Renal pelvis (tissue), 4 donors: ENCODE results near the gene RAC3. TPM values are rescaled to one million over a fixed set of nuclear protein-coding genes. Genes with fewer than 3 reads are reported as not detected.

Experiments used
- DNase-seq: peaks from one replicate; pipeline ENCODE4 v3.0.0-alpha.2; 2013
- polyA plus RNA-seq, 3 donors: library from polyadenylated mRNA; unstranded; fragments of 120-200 nt; gene quantifications; one replicate each; pipeline ENCODE4 v1.2.1, GENCODE V29; 2013; ENCODE audit not compliant: insufficient read length in 3 of 3

The RAC3 gene
- polyA plus RNA-seq, 3 donors, result 13.4 to 17.1 (median 14.6) TPM

- no peak for DNase-seq
Measured at GRCh38 chr17:82054351-82055022, 23.0 kb downstream of the RAC3 start.

- DNase-seq, result no peak
Measured at GRCh38 chr17:82055023-82055964, 23.8 kb downstream of the RAC3 start.

- no peak for DNase-seq
Measured at GRCh38 chr17:82055965-82056728, 24.7 kb downstream of the RAC3 start.

- DNase-seq, result no peak
Measured at GRCh38 chr17:82056729-82057621, 25.5 kb downstream of the RAC3 start.

- DNase-seq, result no peak
Measured at GRCh38 chr17:82058230-82058854, 26.9 kb downstream of the RAC3 start.

GRCh38 chr17:82058855-82059249 lies 27.4 kb downstream of the RAC3 start:
- DNase-seq, result no peak

GRCh38 chr17:82059272-82060000 lies 28.0 kb downstream of the RAC3 start:
- DNase-seq, result no peak

- no peak for DNase-seq
Measured at GRCh38 chr17:82060001-82060380, 28.5 kb downstream of the RAC3 start.

GRCh38 chr17:82060614-82061013 lies 29.1 kb downstream of the RAC3 start:
- DNase-seq, result no peak

- DNase-seq, result no peak
Measured at GRCh38 chr17:82061047-82061925, 29.8 kb downstream of the RAC3 start.

GRCh38 chr17:82062076-82062983 lies 30.9 kb downstream of the RAC3 start:
- DNase-seq, result no peak

GRCh38 chr17:82062984-82063368 lies 31.5 kb downstream of the RAC3 start:
- DNase-seq, result no peak

- DNase-seq, result no peak
Measured at GRCh38 chr17:82063424-82064415, 32.2 kb downstream of the RAC3 start.

GRCh38 chr17:82064433-82065192 lies 33.1 kb downstream of the RAC3 start:
- no peak for DNase-seq

- DNase-seq, result no peak
Measured at GRCh38 chr17:82065193-82065637, 33.7 kb downstream of the RAC3 start.
